ENCODE measurements around the gene CABCOCO1. TPM values are rescaled to one million over a fixed set of nuclear protein-coding genes. Genes with fewer than 3 reads are reported as not detected.

CABCOCO1 gene
- total RNA-seq, 1 donor from 2014 or later = not detected

DNA sequence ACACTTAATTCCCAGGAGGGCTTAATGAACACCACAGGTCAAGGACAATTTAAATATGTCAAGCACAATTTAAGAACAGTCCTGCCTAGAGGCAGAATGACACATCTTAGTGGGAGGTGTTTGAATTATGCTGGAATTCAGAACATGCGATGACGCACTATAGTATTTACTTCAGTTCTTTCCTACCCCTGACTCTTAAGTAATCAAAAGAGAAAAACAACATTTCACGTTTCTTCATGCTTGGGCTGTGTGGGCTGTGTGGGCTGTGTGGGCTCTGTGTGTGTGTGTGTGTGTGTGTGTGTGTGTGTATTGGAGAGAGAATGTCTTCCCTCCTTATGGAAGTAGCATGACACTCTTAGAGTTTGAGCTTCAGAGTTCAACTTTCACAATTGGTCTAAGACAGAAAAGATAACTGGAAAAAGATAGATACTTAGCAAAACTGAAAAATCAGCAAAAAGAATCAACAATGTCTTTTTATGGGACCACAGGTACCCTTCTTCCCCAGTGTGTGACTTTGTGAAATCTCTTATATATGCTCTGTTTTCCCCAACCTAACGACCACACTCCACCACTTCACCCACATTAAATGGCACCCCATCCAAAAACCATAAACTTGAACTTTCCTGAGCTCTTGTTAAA lies 33.7 kb upstream of the CABCOCO1 start:
- Mint-ChIP-seq H3K36me3 (ENCODE audit: low read depth) (no peaks in the 10 kb centered on the region), H3K4me1 (ENCODE audit: low read depth) (no peaks in the 10 kb centered on the region), H3K4me3 (no peak overlapping the region), H3K27me3 (ENCODE audit: insufficient read depth) (no peaks in the 10 kb centered on the region), H3K27ac (no peak overlapping the region), H3K9me3 (no peaks in the 10 kb centered on the region)
- DNase-seq (ENCODE audit: low spot score) = no peak
- intact Hi-C loops (cut with micrococcal nuclease) = no loop called here

DNA sequence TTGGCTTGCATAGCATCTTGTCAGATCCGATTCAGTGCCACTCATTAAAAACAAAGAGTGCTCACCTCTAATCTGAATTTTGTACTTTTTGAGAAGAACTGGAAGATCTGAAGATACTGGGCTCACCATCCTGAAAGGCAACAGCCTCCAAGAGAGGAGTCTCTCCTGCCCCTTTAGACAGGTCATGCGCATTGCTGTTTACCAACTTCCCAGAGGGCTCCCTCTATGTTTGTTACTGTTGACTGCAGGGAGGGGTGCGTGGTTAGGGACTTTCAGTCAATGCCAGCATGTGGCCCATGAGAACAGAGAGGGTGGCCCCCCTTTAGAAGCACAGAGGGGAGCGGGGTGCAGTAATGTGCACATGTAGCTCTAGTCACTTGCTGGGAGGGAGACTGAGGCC lies 33.2 kb upstream of the CABCOCO1 start:
- H3K36me3 Mint-ChIP-seq (ENCODE audit: low read depth) = no peaks in the 10 kb centered on the region
- H3K27ac Mint-ChIP-seq = no peak overlapping the region
- no peaks in the 10 kb centered on the region for H3K4me1 Mint-ChIP-seq (ENCODE audit: low read depth)
- no peak overlapping the region for H3K4me3 Mint-ChIP-seq
- intact Hi-C loops (cut with micrococcal nuclease) = no loop called here
- no peaks in the 10 kb centered on the region for H3K9me3 Mint-ChIP-seq
- DNase-seq (ENCODE audit: low spot score) = no peak
- H3K27me3 Mint-ChIP-seq (ENCODE audit: insufficient read depth) = no peaks in the 10 kb centered on the region

- Mint-ChIP-seq H3K4me1 (ENCODE audit: low read depth) (no peaks in the 10 kb centered on the region), H3K27ac (no peak overlapping the region), H3K36me3 (ENCODE audit: low read depth) (no peaks in the 10 kb centered on the region)
Observed at GRCh38 chr10:61632057-61632670, 30.6 kb upstream of the CABCOCO1 start.

GRCh38 chr10:61633665-61634064 lies 29.1 kb upstream of the CABCOCO1 start:
- intact Hi-C loops (cut with micrococcal nuclease) = no loop called here
- no peak for DNase-seq (ENCODE audit: low spot score)
- no peaks in the 10 kb centered on the region for H3K9me3 Mint-ChIP-seq
- H3K27ac Mint-ChIP-seq = no peak overlapping the region
- H3K36me3 Mint-ChIP-seq (ENCODE audit: low read depth) = no peaks in the 10 kb centered on the region
- H3K27me3 Mint-ChIP-seq (ENCODE audit: insufficient read depth) = no peaks in the 10 kb centered on the region
- H3K4me3 Mint-ChIP-seq = no peak overlapping the region
- H3K4me1 Mint-ChIP-seq (ENCODE audit: low read depth) = no peaks in the 10 kb centered on the region

More at GRCh38 chr10:61632057-61632670, 30.6 kb upstream of the CABCOCO1 start:
- no peaks in the 10 kb centered on the region for H3K9me3 Mint-ChIP-seq
- no peak for DNase-seq (ENCODE audit: low spot score)
- intact Hi-C loops (cut with micrococcal nuclease) = no loop called here
- no peak overlapping the region for H3K4me3 Mint-ChIP-seq
- no peaks in the 10 kb centered on the region for H3K27me3 Mint-ChIP-seq (ENCODE audit: insufficient read depth)

GRCh38 chr10:61634746-61635145 lies 28.0 kb upstream of the CABCOCO1 start:
- no peaks in the 10 kb centered on the region for H3K9me3 Mint-ChIP-seq
- no peaks in the 10 kb centered on the region for H3K27me3 Mint-ChIP-seq (ENCODE audit: insufficient read depth)
- H3K4me1 Mint-ChIP-seq (ENCODE audit: low read depth) = no peaks in the 10 kb centered on the region
- H3K36me3 Mint-ChIP-seq (ENCODE audit: low read depth) = no peaks in the 10 kb centered on the region
- no peak overlapping the region for H3K27ac Mint-ChIP-seq
- no peak for DNase-seq (ENCODE audit: low spot score)
- H3K4me3 Mint-ChIP-seq = no peak overlapping the region
- intact Hi-C loops (cut with micrococcal nuclease) = no loop called here

DNA sequence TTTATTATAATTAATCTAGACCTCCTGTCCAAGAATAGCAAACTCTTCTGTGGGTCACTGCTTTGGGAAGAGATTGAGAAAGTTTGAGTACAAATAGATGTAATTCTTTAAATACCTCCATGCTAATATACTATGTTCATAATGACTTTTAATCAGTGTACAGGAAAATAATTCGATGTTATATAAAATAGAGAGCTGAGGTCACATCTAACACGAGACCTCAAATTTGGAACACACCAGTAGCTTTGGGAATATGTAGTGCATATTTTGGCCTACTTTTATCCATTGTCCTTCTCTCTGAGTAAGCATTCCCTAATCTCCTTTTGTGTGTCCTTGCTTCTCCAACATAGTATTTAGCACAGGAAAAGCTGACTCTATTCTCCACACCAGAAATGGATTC lies 27.3 kb upstream of the CABCOCO1 start:
- Mint-ChIP-seq H3K27ac (no peak overlapping the region), H3K4me1 (ENCODE audit: low read depth) (no peaks in the 10 kb centered on the region), H3K4me3 (no peak overlapping the region), H3K9me3 (no peaks in the 10 kb centered on the region), H3K36me3 (ENCODE audit: low read depth) (no peaks in the 10 kb centered on the region), H3K27me3 (ENCODE audit: insufficient read depth) (no peaks in the 10 kb centered on the region)
- DNase-seq (ENCODE audit: low spot score) = no peak
- intact Hi-C loops (cut with micrococcal nuclease) = no loop called here

DNA sequence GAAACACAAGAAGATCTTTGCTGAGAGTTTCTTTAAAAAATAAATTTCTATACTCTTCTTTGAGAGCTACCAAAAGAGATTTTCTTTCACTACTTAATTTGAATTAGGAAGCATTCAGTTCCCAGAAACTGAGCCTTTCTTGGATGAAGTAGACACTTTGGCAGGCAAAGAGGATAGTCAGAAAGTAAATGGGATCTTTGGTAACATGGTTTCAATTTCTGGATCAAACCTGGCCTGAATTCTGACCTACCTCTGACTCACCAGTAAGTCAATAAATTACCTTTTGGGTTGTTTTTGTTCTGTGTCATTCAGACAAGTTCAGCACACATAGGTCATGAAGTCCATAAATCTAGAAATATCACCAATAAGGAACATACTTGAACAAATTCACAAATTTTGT lies 26.8 kb upstream of the CABCOCO1 start:
- Mint-ChIP-seq H3K9me3 (no peaks in the 10 kb centered on the region), H3K27me3 (ENCODE audit: insufficient read depth) (no peaks in the 10 kb centered on the region), H3K27ac (no peak overlapping the region), H3K4me3 (no peak overlapping the region), H3K4me1 (ENCODE audit: low read depth) (no peaks in the 10 kb centered on the region), H3K36me3 (ENCODE audit: low read depth) (no peaks in the 10 kb centered on the region)
- intact Hi-C loops (cut with micrococcal nuclease) = no loop called here
- no peak for DNase-seq (ENCODE audit: low spot score)

DNA sequence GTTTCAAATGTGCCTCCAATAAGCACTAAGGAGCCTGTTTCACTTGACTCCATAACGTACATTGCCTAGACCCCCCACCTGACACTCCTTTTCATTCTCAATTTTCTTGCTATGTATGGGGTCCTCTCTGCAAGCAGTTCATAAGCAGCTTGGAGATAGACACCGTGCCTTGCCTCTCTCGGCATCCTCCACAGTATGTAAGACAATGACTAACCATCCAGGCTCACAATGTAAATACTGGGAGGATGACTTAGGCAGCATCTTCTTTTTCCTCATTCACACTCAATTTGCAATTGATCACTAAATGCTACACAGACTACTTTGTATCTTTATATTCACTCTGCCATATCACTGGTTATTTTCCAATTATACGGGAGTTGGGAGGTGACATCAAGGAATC lies 22.8 kb upstream of the CABCOCO1 start:
- Mint-ChIP-seq H3K27me3 (ENCODE audit: insufficient read depth) (no peaks in the 10 kb centered on the region), H3K4me1 (ENCODE audit: low read depth) (no peaks in the 10 kb centered on the region), H3K27ac (no peak overlapping the region), H3K4me3 (no peak overlapping the region), H3K36me3 (ENCODE audit: low read depth) (no peaks in the 10 kb centered on the region), H3K9me3 (no peaks in the 10 kb centered on the region)
- intact Hi-C loops (cut with micrococcal nuclease) = no loop called here
- no peak for DNase-seq (ENCODE audit: low spot score)

DNA sequence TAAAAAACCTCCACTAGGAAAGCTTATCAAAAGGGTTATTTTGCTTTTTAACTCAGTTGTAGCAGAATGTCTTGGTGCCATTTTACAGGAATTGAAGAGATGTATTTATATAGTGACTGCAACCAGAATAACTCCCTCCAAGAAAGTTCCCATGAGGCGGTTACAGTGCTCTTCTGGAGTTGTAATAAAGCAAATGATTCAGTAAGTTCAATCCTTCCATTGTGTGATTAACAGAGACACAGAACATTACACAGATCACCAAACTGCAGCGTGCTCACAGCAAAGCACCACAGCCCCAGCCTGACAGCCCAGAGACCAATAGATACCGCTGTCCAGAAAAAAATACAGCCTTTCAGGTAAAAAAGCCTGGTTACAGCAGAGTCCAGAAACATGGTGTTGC lies 21.9 kb upstream of the CABCOCO1 start:
- Mint-ChIP-seq H3K27ac (no peak overlapping the region), H3K4me3 (no peak overlapping the region), H3K36me3 (ENCODE audit: low read depth) (no peaks in the 10 kb centered on the region), H3K9me3 (no peaks in the 10 kb centered on the region), H3K4me1 (ENCODE audit: low read depth) (no peaks in the 10 kb centered on the region), H3K27me3 (ENCODE audit: insufficient read depth) (no peaks in the 10 kb centered on the region)
- intact Hi-C loops (cut with micrococcal nuclease) = no loop called here
- DNase-seq (ENCODE audit: low spot score) = no peak

GRCh38 chr10:61642150-61642571 lies 20.6 kb upstream of the CABCOCO1 start:
- H3K9me3 Mint-ChIP-seq = no peaks in the 10 kb centered on the region
- H3K36me3 Mint-ChIP-seq (ENCODE audit: low read depth) = no peaks in the 10 kb centered on the region
- no peak overlapping the region for H3K27ac Mint-ChIP-seq
- no peak overlapping the region for H3K4me3 Mint-ChIP-seq
- intact Hi-C loops (cut with micrococcal nuclease) = no loop called here
- DNase-seq (ENCODE audit: low spot score) = no peak
- no peaks in the 10 kb centered on the region for H3K4me1 Mint-ChIP-seq (ENCODE audit: low read depth)
- H3K27me3 Mint-ChIP-seq (ENCODE audit: insufficient read depth) = no peaks in the 10 kb centered on the region

GRCh38 chr10:61642676-61643075 lies 20.1 kb upstream of the CABCOCO1 start:
- no peaks in the 10 kb centered on the region for H3K36me3 Mint-ChIP-seq (ENCODE audit: low read depth)
- DNase-seq (ENCODE audit: low spot score) = no peak
- H3K27ac Mint-ChIP-seq = no peak overlapping the region
- intact Hi-C loops (cut with micrococcal nuclease) = no loop called here
- H3K9me3 Mint-ChIP-seq = no peaks in the 10 kb centered on the region
- no peaks in the 10 kb centered on the region for H3K4me1 Mint-ChIP-seq (ENCODE audit: low read depth)
- H3K4me3 Mint-ChIP-seq = no peak overlapping the region
- H3K27me3 Mint-ChIP-seq (ENCODE audit: insufficient read depth) = no peaks in the 10 kb centered on the region

GRCh38 chr10:61643316-61643751 lies 19.4 kb upstream of the CABCOCO1 start:
- H3K4me3 Mint-ChIP-seq = no peak overlapping the region
- no peaks in the 10 kb centered on the region for H3K36me3 Mint-ChIP-seq (ENCODE audit: low read depth)
- no peak for DNase-seq (ENCODE audit: low spot score)
- no peaks in the 10 kb centered on the region for H3K9me3 Mint-ChIP-seq
- intact Hi-C loops (cut with micrococcal nuclease) = no loop called here
- H3K27me3 Mint-ChIP-seq (ENCODE audit: insufficient read depth) = no peaks in the 10 kb centered on the region
- H3K27ac Mint-ChIP-seq = no peak overlapping the region
- no peaks in the 10 kb centered on the region for H3K4me1 Mint-ChIP-seq (ENCODE audit: low read depth)

DNA sequence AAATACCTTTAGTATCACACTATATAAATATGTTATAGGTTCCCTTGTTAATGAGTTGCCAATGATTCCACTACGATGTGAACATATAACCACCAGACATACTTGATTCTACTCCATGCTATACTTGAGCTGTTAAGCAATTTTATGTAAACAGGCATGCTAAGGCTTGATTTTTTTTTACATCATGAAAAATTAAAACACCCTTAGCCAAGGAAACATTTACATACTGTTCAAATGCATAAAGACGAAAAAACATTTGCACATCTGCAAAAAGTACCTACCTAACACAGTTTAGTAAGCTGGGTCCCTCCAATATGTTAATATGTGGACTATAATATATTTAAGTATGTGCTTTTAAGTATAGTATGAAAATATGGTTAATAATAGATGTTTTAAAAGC lies 9.0 kb upstream of the CABCOCO1 start:
- H3K4me3 Mint-ChIP-seq = no peak overlapping the region
- no peaks in the 10 kb centered on the region for H3K9me3 Mint-ChIP-seq
- no peak overlapping the region for H3K27ac Mint-ChIP-seq
- DNase-seq (ENCODE audit: low spot score) = no peak
- intact Hi-C loops (cut with micrococcal nuclease) = no loop called here
- H3K36me3 Mint-ChIP-seq (ENCODE audit: low read depth) = no peaks in the 10 kb centered on the region
- peaks cover 12% of the 10 kb centered on the region for H3K27me3 Mint-ChIP-seq (ENCODE audit: insufficient read depth)
- H3K4me1 Mint-ChIP-seq (ENCODE audit: low read depth) = no peaks in the 10 kb centered on the region

Measured in activated T-helper 1 cell treated with anti-CD3 and anti-CD28 coated beads, Interleukin-12 subunit alpha, Interleukin-12 subunit beta, Interleukin-2, Interleukin-4 antibody, amounts not matched to agents 30 ng/mL and 10 ng/mL and 1 ng/mL, durations not matched to agents 14 hours and 24 hours and 36 hours (primary cell).